Measurements from ENCODE around the gene BOC. TPM values are rescaled to one million over a fixed set of nuclear protein-coding genes. Genes with fewer than 3 reads are reported as not detected.

BOC gene
- total and polyA plus RNA-seq, 2 of the 4 experiments (the other 2 are of a cell fraction), result 6.8 to 15.2 TPM

DNA sequence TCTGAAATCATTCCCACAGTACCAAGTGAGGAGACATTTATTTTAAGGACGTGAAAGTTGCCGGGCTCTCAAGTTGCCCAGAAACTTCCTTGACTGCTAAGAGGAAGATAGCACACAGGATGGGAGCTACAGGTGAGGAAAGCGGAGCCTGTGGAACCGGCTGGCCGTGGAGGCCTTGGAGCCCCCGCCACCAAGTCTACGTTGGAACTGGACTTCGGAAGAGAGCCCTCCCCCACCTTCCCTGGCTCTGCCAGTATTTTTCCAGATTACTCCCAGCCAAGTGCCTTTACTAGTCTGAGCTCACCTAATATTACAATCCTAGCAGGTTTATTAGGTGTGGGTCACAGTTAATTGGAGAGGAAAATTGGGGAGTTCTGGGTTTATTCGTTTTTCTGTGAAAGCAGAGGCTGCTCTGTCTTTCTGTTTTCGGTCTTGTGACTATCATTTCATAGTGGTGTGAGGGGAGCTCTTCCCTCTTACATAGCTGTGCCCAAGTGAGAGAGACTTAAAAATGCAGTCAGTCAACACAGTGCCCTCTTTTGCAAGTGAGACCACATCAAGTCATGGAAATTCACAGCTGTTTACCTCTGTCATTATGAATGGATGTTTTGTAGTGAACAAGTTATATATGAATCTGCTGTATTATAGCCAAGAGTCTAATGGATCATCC lies 6.8 kb downstream of the BOC start:
- TF ChIP-seq MAFK (IDR thresholded peaks at IDR 0.05; ENCODE audit: low read depth, low read length), result no peak
- TF ChIP-seq SMC3 (IDR thresholded peaks at IDR 0.05; ENCODE audit: low read depth, low read length), result no peak
- TF ChIP-seq NFE2L2 (IDR thresholded peaks at IDR 0.05; ENCODE audit: low read depth, low read length), result no peak
- no peak for TF ChIP-seq MXI1 (IDR thresholded peaks at IDR 0.05; ENCODE audit: borderline replicate concordance, low read depth, low read length)
- TF ChIP-seq CHD1 (IDR thresholded peaks at IDR 0.05; ENCODE audit: low read depth, low read length), result no peak
- no peak for TF ChIP-seq RCOR1 (IDR thresholded peaks at IDR 0.05; ENCODE audit: insufficient replicate concordance, low read length)
- TF ChIP-seq MAZ (IDR thresholded peaks at IDR 0.05; ENCODE audit: borderline replicate concordance, low read depth, low read length), result no peak
- TF ChIP-seq BHLHE40 (IDR thresholded peaks at IDR 0.05; ENCODE audit: low read depth, low read length), result no peak
- TF ChIP-seq RAD21 (IDR thresholded peaks at IDR 0.05; ENCODE audit: low read length), result no peak
- no peak for TF ChIP-seq POLR2A (IDR thresholded peaks at IDR 0.05; ENCODE audit: low read depth, low read length)
- no peak overlapping the region for H3K23ac ChIP-seq (ENCODE audit: low read depth, low read length)
- ChIA-PET CTCF (interaction anchor here (0.5 kb wide), 1 partner anchor 845 kb away, joined by 3 read pairs; no protein-coding TSS in a partner anchor), POLR2A (ENCODE audit: unreplicated experiment) (interaction anchor here (0.7 kb wide), 1 partner anchor 329 kb away, joined by 3 read pairs; no protein-coding TSS in a partner anchor)
- H3K9me1 ChIP-seq (ENCODE audit: insufficient read depth, low read length), result 0 out of 2 replicates have a peak, but pooled peaks cover 2% of the 10 kb centered on the region
- WGBS, 2 experiments (ENCODE audit: extremely low coverage in 2 of 2, insufficient read length in 1 of 2), result 93% methylated on average over 2 of the region's 10 CpGs; no CpG with 5 or more reads in 1 of the 2 experiments
- H3K56ac ChIP-seq (ENCODE audit: extremely low read depth, insufficient read depth, low read length), result no peak overlapping the region
- no peak overlapping the region for H2AK5ac ChIP-seq (ENCODE audit: low read depth, low read length)
- no peak overlapping the region for H2BK5ac ChIP-seq (ENCODE audit: low read depth, low read length, poor library complexity, severe bottlenecking)
- no peak overlapping the region for H3K18ac ChIP-seq (ENCODE audit: low read depth, low read length)
- intact Hi-C loops (cut with micrococcal nuclease), result no loop called here
- no peak overlapping the region for H3K27ac ChIP-seq (ENCODE audit: insufficient read depth, low read length)
- no peaks in the 10 kb centered on the region; the same call in 1 of the 2 replicates for H3K27me3 ChIP-seq (ENCODE audit: control insufficient read depth, insufficient read depth, low read length)
- no peak overlapping the region for H4K91ac ChIP-seq (ENCODE audit: insufficient read depth, low read depth, low read length)
- in situ Hi-C loops (cut with MboI; ENCODE audit: low sequenced_read_pairs), result no loop called here
- H4K20me1 ChIP-seq (ENCODE audit: insufficient read depth, low read length), result no peaks in the 10 kb centered on the region
- H3K79me1 ChIP-seq (ENCODE audit: low read depth in 1 of 2, low read length in 2 of 2), result peaks cover 1 to 7% of the 10 kb centered on the region in 2 experiments; a peak in 1 of 4 replicates
- no peak overlapping the region for H3K4ac ChIP-seq (ENCODE audit: low read depth, low read length)
- no peak overlapping the region for H4K5ac ChIP-seq (ENCODE audit: low read depth, low read length)
- H2AFZ ChIP-seq (replicated peaks; ENCODE audit: low read length, poor library complexity), result no peak overlapping the region
- DNase-seq (no peak), ATAC-seq (ENCODE audit: low read depth) (no peak)
- peaks cover 28% of the 10 kb centered on the region for H3K36me3 ChIP-seq (ENCODE audit: control insufficient read depth, insufficient read depth, low read length)
- dilution Hi-C loops (cut with HindIII; ENCODE audit: low sequenced_read_pairs, unreplicated experiment), result no loop called here
- H2AK9ac ChIP-seq (replicated peaks; ENCODE audit: low read depth, low read length, poor library complexity), result no peak overlapping the region
- no peaks in the 10 kb centered on the region for H3K9me3 ChIP-seq (ENCODE audit: control insufficient read depth, insufficient read depth, low read length)
- no TSS peak for BruUV-seq (replicated peaks)
- H2BK120ac ChIP-seq (ENCODE audit: low read depth, low read length), result no peak overlapping the region
- H3K9ac ChIP-seq (ENCODE audit: low read depth, low read length), result no peak overlapping the region
- H3K14ac ChIP-seq (replicated peaks; ENCODE audit: low read depth, low read length), result no peak overlapping the region
- peaks cover 20% of the 10 kb centered on the region for H3K4me1 ChIP-seq (ENCODE audit: control insufficient read depth, insufficient read depth, low read length)
- no peak overlapping the region for H2BK15ac ChIP-seq (ENCODE audit: low read depth, low read length)
- H3K4me2 ChIP-seq (ENCODE audit: low read depth, low read length), result no peak overlapping the region
- no peak overlapping the region for H3K4me3 ChIP-seq (ENCODE audit: insufficient read depth, low read depth, low read length)
- no peak overlapping the region for H4K8ac ChIP-seq (ENCODE audit: low read depth in 2 of 2, low read length in 2 of 2)
- H2BK20ac ChIP-seq (ENCODE audit: low read depth, low read length), result no peak overlapping the region
